H9 (cell line): ENCODE data around the gene NPNT. TPM values are rescaled to one million over a fixed set of nuclear protein-coding genes. Genes with fewer than 3 reads are reported as not detected.

ENCODE experiments used
- DNase-seq: peaks from one replicate; pipeline ENCODE4 v3.0.0-alpha.2; 2017
- H2AFZ ChIP-seq: one replicate; pipeline ENCODE4 v1.6.1; 2013; ENCODE audit warnings: mild to moderate bottlenecking, low read length, control low read depth, moderate library complexity
- H2AK5ac ChIP-seq: 2 replicates; pipeline ENCODE4 v1.6.1; 2013; ENCODE audit warnings: low read length, control low read depth, mixed read lengths; ENCODE audit not compliant: insufficient read length
- H2BK120ac ChIP-seq: one replicate; pipeline ENCODE4 v1.6.1; 2013; ENCODE audit warnings: low read depth, mild to moderate bottlenecking, low read length, control low read depth, inconsistent platforms; ENCODE audit not compliant: poor library complexity, severe bottlenecking
- H2BK12ac ChIP-seq: 2 replicates; pipeline ENCODE4 v1.6.1; 2013; ENCODE audit warnings: low read length, control low read depth, mixed read lengths, low read depth; ENCODE audit not compliant: insufficient read length
- H2BK15ac ChIP-seq: 2 replicates; pipeline ENCODE4 v1.6.1; 2013; ENCODE audit warnings: low read depth, low read length, control low read depth
- H2BK20ac ChIP-seq: one replicate; pipeline ENCODE4 v1.6.1; 2013; ENCODE audit warnings: low read depth, mild to moderate bottlenecking, low read length, control low read depth, inconsistent platforms; ENCODE audit not compliant: poor library complexity, severe bottlenecking
- H2BK5ac ChIP-seq: 2 replicates; pipeline ENCODE4 v1.6.1; 2013; ENCODE audit warnings: low read length, control low read depth, mixed read lengths; ENCODE audit not compliant: insufficient read length
- H3K14ac ChIP-seq: 2 replicates; pipeline ENCODE4 v1.6.1; 2013; ENCODE audit warnings: low read length, control low read depth; ENCODE audit not compliant: insufficient read depth
- H3K18ac ChIP-seq: 2 replicates; pipeline ENCODE4 v1.6.1; 2013; ENCODE audit warnings: low read depth, mild to moderate bottlenecking, mixed read lengths, low read length, control low read depth; ENCODE audit not compliant: insufficient read length
- H3K23ac ChIP-seq: 2 replicates; pipeline ENCODE4 v1.6.1; 2013; ENCODE audit warnings: low read length, control low read depth, mixed read lengths, low read depth; ENCODE audit not compliant: insufficient read length
- H3K23me2 ChIP-seq: 2 replicates; pipeline ENCODE4 v1.6.1; 2013; ENCODE audit warnings: low read depth, mild to moderate bottlenecking, mixed read lengths, low read length, control low read depth; ENCODE audit not compliant: insufficient read length, poor library complexity, severe bottlenecking
- H3K27ac ChIP-seq: 2 replicates; pipeline ENCODE4 v1.5.1; 2013; ENCODE audit warnings: low read length, control low read depth, mixed read lengths, low read depth; ENCODE audit not compliant: insufficient read length
- H3K27me3 ChIP-seq: 2 replicates; pipeline ENCODE4 v1.6.1; 2013; ENCODE audit warnings: low read length, control low read depth, inconsistent platforms; ENCODE audit not compliant: insufficient read depth
- H3K4ac ChIP-seq: 2 replicates; pipeline ENCODE4 v1.6.1; 2013; ENCODE audit warnings: low read depth, mild to moderate bottlenecking, control low read depth, inconsistent platforms, low read length, moderate library complexity
- H3K4me1 ChIP-seq: 2 replicates; pipeline ENCODE4 v1.6.1; 2013; ENCODE audit warnings: low read length, control low read depth, inconsistent platforms; ENCODE audit not compliant: insufficient read depth
- H3K4me2 ChIP-seq: 2 replicates; pipeline ENCODE4 v1.6.1; 2013; ENCODE audit warnings: low read length, control low read depth, mixed read lengths; ENCODE audit not compliant: insufficient read length, insufficient read depth
- H3K56ac ChIP-seq: 2 replicates; pipeline ENCODE4 v1.6.1; 2013; ENCODE audit warnings: low read depth, mild to moderate bottlenecking, mixed read lengths, low read length, control low read depth; ENCODE audit not compliant: insufficient read length
- H3K79me1 ChIP-seq: 2 replicates; pipeline ENCODE4 v1.6.1; 2013; ENCODE audit warnings: low read depth, mild to moderate bottlenecking, moderate library complexity, low read length, control low read depth, inconsistent platforms; ENCODE audit not compliant: insufficient read depth, poor library complexity, severe bottlenecking
- H3K79me2 ChIP-seq: 2 replicates; pipeline ENCODE4 v1.6.1; 2013; ENCODE audit warnings: low read length, control low read depth, inconsistent platforms; ENCODE audit not compliant: insufficient read depth
- H3K9ac ChIP-seq: 2 replicates; pipeline ENCODE4 v1.6.1; 2013; ENCODE audit warnings: low read length, control low read depth, mixed read lengths; ENCODE audit not compliant: insufficient read length; ENCODE audit errors: extremely low read depth
- H3K9me3 ChIP-seq: one replicate; pipeline ENCODE4 v1.6.1; 2013; ENCODE audit warnings: low read depth, low read length, inconsistent platforms; ENCODE audit not compliant: control insufficient read depth
- H3T11ph ChIP-seq: one replicate; pipeline ENCODE4 v1.6.1; 2013; ENCODE audit warnings: mild to moderate bottlenecking, low read length, control low read depth, inconsistent platforms
- H4K20me1 ChIP-seq: one replicate; pipeline ENCODE4 v1.6.1; 2013; ENCODE audit not compliant: control insufficient read depth, insufficient read length, insufficient read depth
- H4K5ac ChIP-seq: 2 replicates; pipeline ENCODE4 v1.6.1; 2013; ENCODE audit warnings: low read depth, mild to moderate bottlenecking, mixed read lengths, low read length, control low read depth; ENCODE audit not compliant: insufficient read length
- H4K8ac ChIP-seq: replicated peaks from 2 replicates; pipeline ENCODE4 v1.6.1; 2013; ENCODE audit warnings: low read length, control low read depth, mixed read lengths, low read depth; ENCODE audit not compliant: insufficient read length
- H4K91ac ChIP-seq: 2 replicates; pipeline ENCODE4 v1.6.1; 2013; ENCODE audit warnings: low read depth, mild to moderate bottlenecking, moderate library complexity, mixed read lengths, low read length, control low read depth; ENCODE audit not compliant: insufficient read length
- H3K27ac Mint-ChIP-seq, 3 experiments: 2 replicates in 2 of 3; 3 replicates in 1 of 3; pipeline ENCODE4 v1.8.0; 2020 to 2021; ENCODE audit warnings: mixed read lengths in 3 of 3, mild to moderate bottlenecking in 1 of 3, moderate library complexity in 1 of 3
- H3K27me3 Mint-ChIP-seq: 2 replicates; pipeline ENCODE4 v1.8.0; 2021; ENCODE audit warnings: low read depth, mild to moderate bottlenecking, moderate library complexity, mixed read lengths
- H3K36me3 Mint-ChIP-seq, 3 experiments: 2 replicates in 2 of 3; 3 replicates in 1 of 3; pipeline ENCODE4 v1.8.0; 2020 to 2021; ENCODE audit warnings: low read depth in 3 of 3, mixed read lengths in 3 of 3; ENCODE audit not compliant: insufficient read depth in 1 of 3
- H3K4me1 Mint-ChIP-seq, 2 experiments: 2 replicates each; pipeline ENCODE4 v1.8.0; 2020; ENCODE audit warnings: mixed read lengths in 2 of 2
- H3K4me3 Mint-ChIP-seq, 2 experiments: 2 replicates in 1 of 2; 3 replicates in 1 of 2; pipeline ENCODE4 v1.8.0; 2020 to 2021; ENCODE audit warnings: mild to moderate bottlenecking in 2 of 2, mixed read lengths in 2 of 2, moderate library complexity in 1 of 2
- H3K9me3 Mint-ChIP-seq, 2 experiments: 2 replicates in 1 of 2; 3 replicates in 1 of 2; pipeline ENCODE4 v1.8.0; 2020; ENCODE audit warnings: mild to moderate bottlenecking in 2 of 2, mixed read lengths in 2 of 2, moderate library complexity in 1 of 2
- CTCF ChIP-seq: fragments of 200-600 bp; sonication (generic); conservative IDR thresholded peaks from 3 replicates; pipeline ENCODE4 v1.8.0; 2021; ENCODE audit warnings: antibody characterized with exemption, mild to moderate bottlenecking
- WGBS: extraction: QIAGEN DNeasy Blood & Tissue Kit; methylation state at CpG from one replicate; pipeline ENCODE4 v1.1.7; 2013; ENCODE audit warnings: missing lambda C conversion rate, low lambda C conversion rate, mixed read lengths; ENCODE audit not compliant: insufficient read length; ENCODE audit errors: extremely low coverage; 5-methylcytosine and 5-hydroxymethylcytosine counted together
- total RNA-seq: library from RNA; stranded (reverse); gene quantifications from 2 replicates; pipeline ENCODE4 v1.2.1, GENCODE V29; 2021

Gene NPNT
- total RNA-seq, 1 experiment from 2014 or later, result 0.37 TPM

GRCh38 chr4:105924341-105924740, 29.1 kb downstream of the NPNT start:
- Histone ChIP-seq H3T11ph (no peak overlapping the region), H3K18ac (no peak overlapping the region), H4K5ac (no peak overlapping the region), H3K4me1 (no peaks in the 10 kb centered on the region), H2BK20ac (no peak overlapping the region), H3K27ac (no peak overlapping the region), H3K9me3 (no peaks in the 10 kb centered on the region), H3K23ac (no peak overlapping the region), H4K91ac (no peak overlapping the region), H3K4me2 (no peak overlapping the region), H4K8ac (no peak overlapping the region), H4K20me1 (no peaks in the 10 kb centered on the region), H3K27me3 (no peaks in the 10 kb centered on the region), H3K14ac (no peak overlapping the region), H3K23me2 (no peaks in the 10 kb centered on the region), H2AFZ (no peak overlapping the region), H2BK120ac (no peak overlapping the region), H2AK5ac (no peak overlapping the region), H3K56ac (no peak overlapping the region), H2BK5ac (no peak overlapping the region), H3K9ac (no peak overlapping the region), H2BK15ac (no peak overlapping the region), H3K79me1 (no peaks in the 10 kb centered on the region), H2BK12ac (no peak overlapping the region), H3K4ac (no peak overlapping the region), H3K79me2 (no peaks in the 10 kb centered on the region)
- no peak for TF ChIP-seq CTCF
- no CpG with 5 or more reads among the region's 1 CpG for WGBS
- 0 out of 4 replicates have a peak, but pooled peaks cover 0 to 10% of the 10 kb centered on the region in 2 experiments for H3K4me1 Mint-ChIP-seq
- no peak for DNase-seq
- H3K27ac Mint-ChIP-seq, result no peak overlapping the region
- no peaks in the 10 kb centered on the region for H3K9me3 Mint-ChIP-seq
- no peaks in the 10 kb centered on the region; the same call in 1 of the 2 replicates for H3K27me3 Mint-ChIP-seq
- no peaks in the 10 kb centered on the region for H3K36me3 Mint-ChIP-seq
- no peak overlapping the region for H3K4me3 Mint-ChIP-seq
